Activated CD8-positive, alpha-beta T cell treated with anti-CD3 and anti-CD28 coated beads for 36 hours (primary cell): ENCODE data around the gene GPR78. TPM values are rescaled to one million over a fixed set of nuclear protein-coding genes. Genes with fewer than 3 reads are reported as not detected.

Source experiments
- ATAC-seq: fragments of 200-7000 bp; cut with Tn5 transposase; one replicate; pipeline ENCODE4 v1.10.0; 2021; ENCODE audit warnings: mild to moderate bottlenecking, moderate library complexity
- CTCF ChIA-PET: fragments of 350-600 bp; sonication (Branson Sonifier 250); formaldehyde crosslinking; loops from one replicate; lab custom pipeline; 2021; ENCODE audit warnings: antibody characterized with exemption; lab: Charles Lee
- POLR2A ChIA-PET: fragments of 350-600 bp; sonication (Branson Sonifier 250); formaldehyde crosslinking; loops from one replicate; lab custom pipeline; 2021; ENCODE audit warnings: antibody characterized with exemption; lab: Charles Lee
- DNase-seq: peaks from one replicate; pipeline ENCODE4 v3.0.0-alpha.2; 2020
- H3K27ac Mint-ChIP-seq: one replicate; pipeline ENCODE4 v1.8.0; 2021; ENCODE audit warnings: mild to moderate bottlenecking, mixed read lengths
- H3K27me3 Mint-ChIP-seq: one replicate; pipeline ENCODE4 v1.8.0; 2021; ENCODE audit warnings: mixed read lengths
- H3K36me3 Mint-ChIP-seq: one replicate; pipeline ENCODE4 v1.8.0; 2021; ENCODE audit warnings: low read depth, mixed read lengths
- H3K4me1 Mint-ChIP-seq: one replicate; pipeline ENCODE4 v1.8.0; 2021; ENCODE audit warnings: low read depth, mixed read lengths
- H3K4me3 Mint-ChIP-seq: one replicate; pipeline ENCODE4 v1.8.0; 2021; ENCODE audit warnings: mild to moderate bottlenecking, moderate library complexity, mixed read lengths
- H3K9me3 Mint-ChIP-seq: one replicate; pipeline ENCODE4 v1.8.0; 2021; ENCODE audit warnings: mixed read lengths
- CTCF ChIP-seq: fragments of 200-600 bp; IDR thresholded peaks from one replicate; pipeline ENCODE4 v1.8.0; 2022; ENCODE audit warnings: antibody characterized with exemption, mild to moderate bottlenecking
- intact Hi-C: fragments of 100-400 bp; cut with micrococcal nuclease; formaldehyde crosslinking; loops from one replicate; pipeline ENCODE4 v1.10.0; 2022
- total RNA-seq, 2 experiments: library from RNA; stranded (reverse); gene quantifications; one replicate each; pipeline ENCODE4 v1.2.3, GENCODE V29; 2021

GPR78 gene
- total RNA-seq, 2 experiments from 2014 or later, result not detected

- Mint-ChIP-seq H3K4me3 (no peak within 1 kb of the TSS), H3K27ac (no peak within 1 kb of the TSS), H3K4me1 (no peaks in the 10 kb centered on the region), H3K9me3 (no peaks in the 10 kb centered on the region), H3K36me3 (no peaks in the 10 kb centered on the region), H3K27me3 (peaks cover 17% of the 10 kb centered on the region)
- DNase-seq (no peak), ATAC-seq (no peak)
- ChIA-PET CTCF (interaction anchor here (1.1 kb wide), 1 partner anchor 15 kb away, joined by 3 read pairs; no protein-coding TSS in a partner anchor), POLR2A (no interaction called here)
- TF ChIP-seq CTCF, result no peak
- intact Hi-C loops, result loop anchor here (5.0 kb wide), 1 partner anchor 125 kb away; no protein-coding TSS in a partner anchor
Measured at GRCh38 chr4:8592366-8593263, 12.4 kb downstream of the GPR78 start, which contains the start of gene CPZ. Gene CPZ (plus strand): TSS chr4:8592765. CDS start chr4:8592834, 69 bp downstream.

GRCh38 chr4:8593264-8594096, 13.3 kb downstream of the GPR78 start:
- POLR2A ChIA-PET, result no interaction called here
- intact Hi-C loops, result loop anchor here (5.0 kb wide), 1 partner anchor 126 kb away; no protein-coding TSS in a partner anchor
- no peak overlapping the region for H3K27ac Mint-ChIP-seq
- DNase-seq (no peak), ATAC-seq (no peak)
- no peak for TF ChIP-seq CTCF
- H3K4me3 Mint-ChIP-seq, result no peak overlapping the region
- CTCF ChIA-PET, result no interaction called here
- peaks cover 17% of the 10 kb centered on the region for H3K27me3 Mint-ChIP-seq
- H3K36me3 Mint-ChIP-seq, result no peaks in the 10 kb centered on the region
- H3K4me1 Mint-ChIP-seq, result no peaks in the 10 kb centered on the region
- H3K9me3 Mint-ChIP-seq, result no peaks in the 10 kb centered on the region

GRCh38 chr4:8594097-8595038, 14.2 kb downstream of the GPR78 start:
- intact Hi-C loops, result loop anchor here (5.0 kb wide), 1 partner anchor 127 kb away; no protein-coding TSS in a partner anchor
- H3K27ac Mint-ChIP-seq, result no peak overlapping the region
- no peaks in the 10 kb centered on the region for H3K36me3 Mint-ChIP-seq
- peak; percentile 41 for DNase-seq
- peak; percentile 58 for TF ChIP-seq CTCF
- no peaks in the 10 kb centered on the region for H3K9me3 Mint-ChIP-seq
- H3K27me3 Mint-ChIP-seq, result peaks cover 17% of the 10 kb centered on the region
- POLR2A ChIA-PET, result no interaction called here
- H3K4me1 Mint-ChIP-seq, result no peaks in the 10 kb centered on the region
- H3K4me3 Mint-ChIP-seq, result no peak overlapping the region
- CTCF ChIA-PET, result no interaction called here
- no peak for ATAC-seq

- DNase-seq (no peak), ATAC-seq (no peak)
- H3K9me3 Mint-ChIP-seq, result no peaks in the 10 kb centered on the region
- H3K4me3 Mint-ChIP-seq, result no peak overlapping the region
- no peak overlapping the region for H3K27ac Mint-ChIP-seq
- H3K36me3 Mint-ChIP-seq, result no peaks in the 10 kb centered on the region
- H3K4me1 Mint-ChIP-seq, result no peaks in the 10 kb centered on the region
- ChIA-PET POLR2A (no interaction called here), CTCF (no interaction called here)
- no peak for TF ChIP-seq CTCF
- H3K27me3 Mint-ChIP-seq, result peaks cover 17% of the 10 kb centered on the region
- intact Hi-C loops, result no loop called here
Measured at GRCh38 chr4:8595237-8596087, 15.3 kb downstream of the GPR78 start.
